Activated CD8-positive, alpha-beta memory T cell treated with anti-CD3 and anti-CD28 coated beads, Interleukin-2, amount 10 ng/mL, durations not matched to agents 7 days and 5 days (primary cell): ENCODE measurements around the gene BEAN1. TPM values are rescaled to one million over a fixed set of nuclear protein-coding genes. Genes with fewer than 3 reads are reported as not detected.
A peak's percentile ranks its signal among the peaks of the same experiment; 100 is the strongest.

Experiments
- ATAC-seq: fragments of 150-1000 bp; cut with Tn5 transposase; one replicate; pipeline ENCODE4 v1.10.0; 2021; ENCODE audit warnings: moderate library complexity
- CTCF ChIA-PET: fragments of 350-600 bp; sonication (Branson Sonifier 250); formaldehyde crosslinking; loops from one replicate; lab custom pipeline; 2021; ENCODE audit warnings: antibody characterized with exemption; lab: Charles Lee
- DNase-seq: peaks from one replicate; pipeline ENCODE4 v3.0.0-alpha.2; 2020
- H3K27ac Mint-ChIP-seq: one replicate; pipeline ENCODE4 v1.8.0; 2021; ENCODE audit warnings: mild to moderate bottlenecking, mixed read lengths
- H3K27me3 Mint-ChIP-seq: one replicate; pipeline ENCODE4 v1.8.0; 2021; ENCODE audit warnings: mixed read lengths
- H3K36me3 Mint-ChIP-seq: one replicate; pipeline ENCODE4 v1.8.0; 2021; ENCODE audit warnings: mild to moderate bottlenecking, mixed read lengths
- H3K4me1 Mint-ChIP-seq: one replicate; pipeline ENCODE4 v1.8.0; 2021; ENCODE audit warnings: mixed read lengths
- H3K4me3 Mint-ChIP-seq: one replicate; pipeline ENCODE4 v1.8.0; 2021; ENCODE audit warnings: mild to moderate bottlenecking, moderate library complexity, mixed read lengths
- H3K9me3 Mint-ChIP-seq: one replicate; pipeline ENCODE4 v1.8.0; 2022; ENCODE audit warnings: low read depth, mixed read lengths
- total RNA-seq, 2 experiments: library from RNA; stranded (reverse); gene quantifications; one replicate each; pipeline ENCODE4 v1.2.3, GENCODE V29; 2021

BEAN1 gene
- total RNA-seq, 2 experiments from 2014 or later, result not detected

- H3K9me3 Mint-ChIP-seq, result no peaks in the 10 kb centered on the region
- DNase-seq (no peak), ATAC-seq (no peak)
Observed at GRCh38 chr16:66520406-66521170, 93.5 kb downstream of the BEAN1 start.

GRCh38 chr16:66521252-66521713 is 94.2 kb downstream of the BEAN1 start:
- Mint-ChIP-seq H3K27me3 (no peaks in the 10 kb centered on the region), H3K27ac (peak overlapping the region; percentile 92)
- no peak for ATAC-seq

More at GRCh38 chr16:66520406-66521170, 93.5 kb downstream of the BEAN1 start:
- H3K36me3 Mint-ChIP-seq, result peaks cover 4% of the 10 kb centered on the region
- peak overlapping the region; percentile 92 for H3K27ac Mint-ChIP-seq
- H3K4me3 Mint-ChIP-seq, result no peak overlapping the region
- H3K27me3 Mint-ChIP-seq, result no peaks in the 10 kb centered on the region
- CTCF ChIA-PET, result interaction anchor here (1.2 to 5.7 kb wide), 6 partner anchors 32 to 114 kb away, joined by 3 to 52 read pairs (median 12); partner anchors contain the start of genes CKLF, CMTM3 and TK2
- peaks cover 97% of the 10 kb centered on the region for H3K4me1 Mint-ChIP-seq

DNA sequence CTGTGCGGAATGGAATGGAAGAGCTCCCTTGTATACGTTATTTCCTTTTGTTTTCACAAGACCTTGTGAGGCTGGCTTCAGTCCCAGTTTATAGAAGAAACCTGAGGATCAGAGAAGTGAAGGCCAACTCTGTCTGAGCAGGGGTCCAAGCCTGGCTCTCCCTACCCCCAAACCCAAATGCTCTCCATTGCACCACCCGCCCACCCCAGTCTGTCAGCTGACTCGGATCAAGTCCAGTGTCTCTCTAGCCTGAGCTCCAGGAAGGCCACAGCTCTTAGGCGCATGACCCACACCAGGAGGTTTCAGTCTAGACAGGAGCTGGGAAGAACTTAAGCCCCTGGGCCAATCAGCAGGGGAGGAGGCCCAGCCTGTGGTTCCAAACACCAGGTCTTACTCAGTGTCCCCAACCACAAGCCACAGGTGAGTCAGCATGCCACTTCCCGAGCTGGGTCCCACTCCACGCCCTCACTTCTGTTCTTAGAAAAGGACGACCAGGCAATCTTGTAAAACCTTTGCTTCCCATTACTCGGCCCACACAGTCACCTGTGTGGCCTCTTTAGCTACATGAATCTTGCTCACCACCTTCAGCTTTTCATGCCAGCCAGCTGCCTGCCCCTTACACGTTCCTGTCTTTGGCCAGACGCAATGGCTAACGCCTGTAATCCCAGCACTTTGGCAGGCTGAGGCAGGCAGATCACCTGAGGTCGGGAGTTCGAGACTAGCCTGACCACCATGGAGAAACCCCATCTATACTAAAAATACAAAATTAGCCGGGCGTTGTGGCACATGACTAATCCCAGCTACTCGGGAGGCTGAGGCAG is 95.1 kb downstream of the BEAN1 start:
- CTCF ChIA-PET, result interaction anchor here (0.8 to 5.7 kb wide), 16 partner anchors 10 to 116 kb away, joined by 3 to 52 read pairs (median 5); partner anchors contain the start of genes CKLF, CMTM3 and TK2
- Mint-ChIP-seq H3K4me1 (peaks cover 94% of the 10 kb centered on the region), H3K4me3 (peak overlapping the region; percentile 62), H3K27ac (peak overlapping the region; percentile 92), H3K27me3 (no peaks in the 10 kb centered on the region), H3K9me3 (no peaks in the 10 kb centered on the region), H3K36me3 (peaks cover 4% of the 10 kb centered on the region)
- DNase-seq (peak; percentile 98), ATAC-seq (peak; percentile 84)

More at GRCh38 chr16:66521252-66521713, 94.2 kb downstream of the BEAN1 start:
- H3K9me3 Mint-ChIP-seq, result no peaks in the 10 kb centered on the region
- CTCF ChIA-PET, result interaction anchor here (1.2 to 5.7 kb wide), 11 partner anchors 9 to 114 kb away, joined by 3 to 52 read pairs (median 5); partner anchors contain the start of genes CKLF, CMTM3 and TK2
- H3K4me1 Mint-ChIP-seq, result peaks cover 96% of the 10 kb centered on the region
- no peak for DNase-seq
- H3K4me3 Mint-ChIP-seq, result peak overlapping the region; percentile 62
- H3K36me3 Mint-ChIP-seq, result peaks cover 4% of the 10 kb centered on the region

DNA sequence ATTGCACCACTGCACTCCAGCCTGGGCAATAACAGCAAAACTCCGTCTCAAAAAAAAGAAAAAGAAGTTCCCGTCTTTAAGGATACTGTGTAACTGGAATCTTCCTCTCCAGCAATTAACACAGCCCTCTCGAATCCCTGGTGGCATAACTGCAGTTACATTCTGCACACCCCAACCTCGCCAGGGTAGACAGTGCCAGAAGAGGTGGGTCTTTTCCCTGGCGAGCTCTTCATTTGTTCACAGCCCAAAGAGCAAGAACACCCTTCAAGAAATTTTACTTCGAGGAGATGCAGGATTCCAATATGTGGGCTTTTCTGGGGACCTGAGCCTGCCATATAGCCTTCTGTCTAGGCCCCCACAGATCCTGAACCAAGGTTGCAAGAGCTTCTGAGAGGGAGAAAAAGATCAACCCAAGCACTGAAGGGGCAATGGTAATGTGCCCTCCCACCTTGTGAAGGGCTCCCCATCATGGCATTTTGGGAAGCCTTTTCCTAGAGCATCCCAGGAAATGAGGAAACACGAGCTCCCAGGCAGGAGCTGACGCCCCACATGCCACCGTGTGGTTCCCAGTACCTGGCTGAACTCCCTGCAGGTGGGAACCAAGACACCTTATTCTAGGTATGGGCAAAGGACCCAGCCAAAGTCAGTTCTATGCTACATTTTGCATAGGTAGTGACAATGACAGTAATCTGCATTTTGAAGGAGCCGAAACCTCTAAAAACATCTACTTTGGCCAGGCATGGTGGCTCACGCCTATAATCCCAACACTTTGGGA is 95.9 kb downstream of the BEAN1 start:
- H3K4me3 Mint-ChIP-seq, result peak overlapping the region; percentile 2
- DNase-seq, result no peak
- H3K27me3 Mint-ChIP-seq, result no peaks in the 10 kb centered on the region
- H3K4me1 Mint-ChIP-seq, result peaks cover 91% of the 10 kb centered on the region
- CTCF ChIA-PET, result interaction anchor here (0.9 to 5.7 kb wide), 16 partner anchors 11 to 117 kb away, joined by 3 to 52 read pairs (median 5); partner anchors contain the start of genes CKLF and TK2
- no peaks in the 10 kb centered on the region for H3K9me3 Mint-ChIP-seq
- H3K27ac Mint-ChIP-seq, result peak overlapping the region; percentile 92
- ATAC-seq, result no peak
- H3K36me3 Mint-ChIP-seq, result peaks cover 8% of the 10 kb centered on the region

- no peaks in the 10 kb centered on the region for H3K27me3 Mint-ChIP-seq
- H3K36me3 Mint-ChIP-seq, result peaks cover 9% of the 10 kb centered on the region
- DNase-seq (peak; percentile 78), ATAC-seq (peak; percentile 27)
- H3K9me3 Mint-ChIP-seq, result no peaks in the 10 kb centered on the region
- CTCF ChIA-PET, result interaction anchor here (1.0 to 5.7 kb wide), 5 partner anchors 20 to 65 kb away, joined by 3 to 52 read pairs (median 4); partner anchors contain the start of genes CKLF and TK2
- H3K4me1 Mint-ChIP-seq, result peaks cover 83% of the 10 kb centered on the region
- peak overlapping the region; percentile 92 for H3K27ac Mint-ChIP-seq
- H3K4me3 Mint-ChIP-seq, result peak overlapping the region; percentile 65
Observed at GRCh38 chr16:66523861-66524354, 96.8 kb downstream of the BEAN1 start.

- Mint-ChIP-seq H3K4me1 (peaks cover 78% of the 10 kb centered on the region), H3K36me3 (peaks cover 8% of the 10 kb centered on the region), H3K4me3 (no peak overlapping the region), H3K27ac (peak overlapping the region; percentile 92), H3K27me3 (no peaks in the 10 kb centered on the region), H3K9me3 (no peaks in the 10 kb centered on the region)
- CTCF ChIA-PET, result interaction anchor here (1.3 to 5.7 kb wide), 5 partner anchors 11 to 64 kb away, joined by 4 to 52 read pairs (median 5); partner anchors contain the start of genes CKLF and TK2
- ATAC-seq, result no peak
- peak; percentile 73 for DNase-seq
Observed at GRCh38 chr16:66524601-66525164, 97.6 kb downstream of the BEAN1 start.

GRCh38 chr16:66525396-66526180 is 98.5 kb downstream of the BEAN1 start:
- H3K4me1 Mint-ChIP-seq, result peaks cover 71% of the 10 kb centered on the region
- peak overlapping the region; percentile 16 for H3K27ac Mint-ChIP-seq
- H3K36me3 Mint-ChIP-seq, result peaks cover 8% of the 10 kb centered on the region
- DNase-seq (no peak), ATAC-seq (no peak)
- CTCF ChIA-PET, result interaction anchor here (0.6 to 5.7 kb wide), 6 partner anchors 10 to 39 kb away, joined by 3 to 52 read pairs (median 4); partner anchors contain the start of genes CKLF and TK2
- H3K27me3 Mint-ChIP-seq, result no peaks in the 10 kb centered on the region
- no peaks in the 10 kb centered on the region for H3K9me3 Mint-ChIP-seq
- H3K4me3 Mint-ChIP-seq, result no peak overlapping the region

GRCh38 chr16:66528294-66528693 is 101.2 kb downstream of the BEAN1 start:
- peaks cover 9% of the 10 kb centered on the region for H3K36me3 Mint-ChIP-seq
- no peak overlapping the region for H3K4me3 Mint-ChIP-seq
- CTCF ChIA-PET, result interaction anchor here (1.0 to 1.1 kb wide), 2 partner anchors 12 to 24 kb away, joined by 3 read pairs; partner anchors contain the start of gene CKLF
- peak overlapping the region; percentile 16 for H3K27ac Mint-ChIP-seq
- no peaks in the 10 kb centered on the region for H3K27me3 Mint-ChIP-seq
- ATAC-seq (no peak), DNase-seq (no peak)
- no peaks in the 10 kb centered on the region for H3K9me3 Mint-ChIP-seq
- H3K4me1 Mint-ChIP-seq, result peaks cover 44% of the 10 kb centered on the region

DNA sequence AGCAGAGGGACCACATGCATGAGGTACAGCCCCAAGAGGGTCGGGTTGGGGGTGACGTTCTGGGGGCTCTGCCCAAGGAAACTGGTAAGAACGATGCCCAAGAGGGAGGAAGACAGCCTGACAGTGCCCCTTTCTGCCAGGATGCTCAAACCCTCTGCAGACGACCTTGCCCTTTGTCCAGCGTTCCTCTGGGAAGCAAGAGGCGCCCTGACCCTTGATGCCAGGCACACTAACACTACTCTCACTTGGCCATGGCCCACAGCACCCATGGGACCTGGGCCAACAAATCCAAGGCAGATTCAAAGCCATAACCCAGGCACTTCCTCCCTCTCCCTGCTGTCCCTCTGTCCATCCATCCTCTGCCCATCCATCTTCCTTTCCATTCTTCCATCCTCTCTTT is 102.4 kb downstream of the BEAN1 start:
- ATAC-seq (no peak), DNase-seq (no peak)
- peaks cover 32% of the 10 kb centered on the region for H3K4me1 Mint-ChIP-seq
- CTCF ChIA-PET, result no interaction called here
- no peak overlapping the region for H3K27ac Mint-ChIP-seq
- H3K4me3 Mint-ChIP-seq, result no peak overlapping the region
- H3K36me3 Mint-ChIP-seq, result peaks cover 6% of the 10 kb centered on the region
- H3K27me3 Mint-ChIP-seq, result no peaks in the 10 kb centered on the region
- H3K9me3 Mint-ChIP-seq, result no peaks in the 10 kb centered on the region
